Thoracic aorta (tissue), 2 donors: ENCODE measurements around the gene SLC6A3. TPM values are rescaled to one million over a fixed set of nuclear protein-coding genes. Genes with fewer than 3 reads are reported as not detected.

Experiments
- ATAC-seq: fragments of 150-250 bp; one replicate; pipeline ENCODE4 v1.8.0; 2017; ENCODE audit warnings: low read depth; ENCODE audit not compliant: insufficient number of reproducible peaks, low FRiP score
- DNase-seq: peaks from one replicate; pipeline ENCODE4 v3.0.0-alpha.2; 2020; ENCODE audit warnings: low spot score
- H3K27ac ChIP-seq, 2 donors: fragments of 200-600 bp; sonication (generic); 1 replicate in 1 of 2; 2 replicates in 1 of 2; pipeline ENCODE4 v1.5.1; 2016; ENCODE audit warnings: mild to moderate bottlenecking in 2 of 2, moderate library complexity in 2 of 2
- H3K27me3 ChIP-seq: fragments of 200-600 bp; sonication (generic); replicated peaks from 2 replicates; pipeline ENCODE4 v1.6.0; 2016; ENCODE audit warnings: mild to moderate bottlenecking; ENCODE audit not compliant: insufficient read depth
- H3K36me3 ChIP-seq: fragments of 200-600 bp; sonication (generic); one replicate; pipeline ENCODE4 v1.5.1; 2016
- H3K4me1 ChIP-seq, 2 donors: fragments of 200-600 bp; sonication (generic); 1 replicate in 1 of 2; 2 replicates in 1 of 2; pipeline versions ENCODE4 v1.5.1 to v1.6.0; 2016; ENCODE audit warnings: low read depth in 2 of 2, mild to moderate bottlenecking in 1 of 2; ENCODE audit not compliant: control insufficient read depth in 1 of 2
- H3K4me3 ChIP-seq: fragments of 200-600 bp; sonication (generic); 2 replicates; pipeline ENCODE4 v1.5.1; 2016; ENCODE audit warnings: mild to moderate bottlenecking
- H3K9me3 ChIP-seq: fragments of 200-600 bp; sonication (generic); 2 replicates; pipeline ENCODE4 v1.5.1; 2016
- CTCF ChIP-seq: fragments of 200-600 bp; sonication (generic); IDR thresholded peaks from one replicate; pipeline ENCODE4 v1.5.1; 2019; ENCODE audit warnings: antibody characterized with exemption
- total RNA-seq, 2 donors: library from RNA; depleted of rRNA; stranded (reverse); fragments of >200 nt; gene quantifications; one replicate each; pipeline versions ENCODE4 v1.1.0 to v1.2.3, GENCODE V29; 2016

Gene SLC6A3
- total RNA-seq, 2 donors from 2014 or later, result 0.14 TPM; not detected in 1

GRCh38 chr5:1484730-1485578 is 39.7 kb upstream of the SLC6A3 start:
- no peak for DNase-seq
- no peaks in the 10 kb centered on the region for H3K27me3 ChIP-seq
- no peak overlapping the region for H3K4me3 ChIP-seq
- no peaks in the 10 kb centered on the region for H3K9me3 ChIP-seq
- TF ChIP-seq CTCF, result no peak
- no peaks in the 10 kb centered on the region for H3K4me1 ChIP-seq
- no peak for ATAC-seq
- H3K36me3 ChIP-seq, result peaks cover 28% of the 10 kb centered on the region
- H3K27ac ChIP-seq, result no peak overlapping the region

GRCh38 chr5:1483856-1484729 is 38.9 kb upstream of the SLC6A3 start:
- Histone ChIP-seq H3K4me3 (no peak overlapping the region), H3K4me1 (no peaks in the 10 kb centered on the region), H3K9me3 (no peaks in the 10 kb centered on the region), H3K27ac (no peak overlapping the region), H3K27me3 (no peaks in the 10 kb centered on the region), H3K36me3 (peaks cover 19% of the 10 kb centered on the region)
- no peak for ATAC-seq
- DNase-seq, result no peak
- TF ChIP-seq CTCF, result no peak

GRCh38 chr5:1483064-1483463 is 37.8 kb upstream of the SLC6A3 start:
- no peaks in the 10 kb centered on the region for H3K9me3 ChIP-seq
- no peak overlapping the region for H3K27ac ChIP-seq
- no peak for DNase-seq
- no peaks in the 10 kb centered on the region for H3K27me3 ChIP-seq
- ATAC-seq, result no peak
- H3K4me3 ChIP-seq, result no peak overlapping the region
- H3K4me1 ChIP-seq, result no peaks in the 10 kb centered on the region
- H3K36me3 ChIP-seq, result peaks cover 19% of the 10 kb centered on the region
- no peak for TF ChIP-seq CTCF

GRCh38 chr5:1481959-1482331 is 36.7 kb upstream of the SLC6A3 start:
- peaks cover 14% of the 10 kb centered on the region for H3K36me3 ChIP-seq

More at GRCh38 chr5:1481959-1482331, 36.7 kb upstream of the SLC6A3 start:
- TF ChIP-seq CTCF, result no peak
- Histone ChIP-seq H3K27me3 (no peaks in the 10 kb centered on the region), H3K27ac (no peak overlapping the region), H3K9me3 (no peaks in the 10 kb centered on the region), H3K4me1 (no peaks in the 10 kb centered on the region), H3K4me3 (no peak overlapping the region)
- no peak for ATAC-seq
- DNase-seq, result no peak
